ENCODE measurements around the gene HSFX2.
"Not testable (repeated sequence)": the region's sequence is repeated elsewhere in the genome, so short reads cannot be mapped to it uniquely, and the experiment has no call there.

Gene HSFX2

GRCh38 chrX:149595214-149595613 lies at the start of gene HSFX2:
Gene HSFX2 (minus strand): TSS chrX:149595314. CDS start chrX:149594700, 614 bp downstream.
- not testable (repeated sequence) for DNase-seq

DNA sequence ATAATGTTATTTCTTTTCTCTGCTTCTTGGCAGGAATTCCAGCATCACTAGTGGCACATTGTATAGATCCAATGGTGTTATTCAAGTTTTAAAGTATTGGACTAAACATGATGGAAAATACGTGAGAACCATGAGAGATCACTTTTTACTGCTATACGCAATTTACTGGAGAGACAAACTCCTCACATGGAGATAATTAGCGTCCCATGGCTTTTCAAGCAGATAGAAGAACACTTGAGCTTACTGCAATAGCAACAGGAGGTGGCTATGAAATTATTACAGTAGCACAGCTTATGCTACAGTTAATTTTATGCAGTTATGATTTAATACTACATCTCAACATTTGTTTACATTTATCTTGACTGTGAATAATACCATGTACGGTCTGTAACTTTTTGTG lies 48.4 kb upstream of the HSFX2 start:
- no peak for DNase-seq

GRCh38 chrX:149641835-149642234 lies 46.7 kb upstream of the HSFX2 start:
- no peak for DNase-seq

DNA sequence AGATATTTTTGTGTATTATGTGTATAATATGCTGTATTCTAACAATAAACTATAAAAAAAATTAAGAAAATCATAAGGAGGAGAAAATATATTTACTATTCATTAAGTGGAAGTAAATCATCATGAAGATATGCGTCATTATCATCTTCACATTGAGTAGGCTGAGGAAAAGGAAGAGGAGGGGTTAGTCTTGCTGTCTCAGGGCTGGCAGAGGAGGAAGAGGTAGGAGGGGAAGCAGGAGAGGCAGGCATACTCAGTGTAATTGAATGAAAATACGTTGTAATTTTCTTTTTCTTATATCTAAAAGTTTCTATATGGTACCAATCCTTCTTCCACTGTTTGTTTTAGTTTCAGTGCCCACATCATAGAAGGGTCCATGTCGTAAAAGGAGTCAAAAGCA lies 46.3 kb upstream of the HSFX2 start:
- no peak for DNase-seq

GRCh38 chrX:149639568-149639967 lies 44.5 kb upstream of the HSFX2 start:
- no peak for DNase-seq

GRCh38 chrX:149638860-149639259 lies 43.7 kb upstream of the HSFX2 start:
- DNase-seq = no peak

GRCh38 chrX:149633511-149633910 lies 38.4 kb upstream of the HSFX2 start:
- no peak for DNase-seq

DNA sequence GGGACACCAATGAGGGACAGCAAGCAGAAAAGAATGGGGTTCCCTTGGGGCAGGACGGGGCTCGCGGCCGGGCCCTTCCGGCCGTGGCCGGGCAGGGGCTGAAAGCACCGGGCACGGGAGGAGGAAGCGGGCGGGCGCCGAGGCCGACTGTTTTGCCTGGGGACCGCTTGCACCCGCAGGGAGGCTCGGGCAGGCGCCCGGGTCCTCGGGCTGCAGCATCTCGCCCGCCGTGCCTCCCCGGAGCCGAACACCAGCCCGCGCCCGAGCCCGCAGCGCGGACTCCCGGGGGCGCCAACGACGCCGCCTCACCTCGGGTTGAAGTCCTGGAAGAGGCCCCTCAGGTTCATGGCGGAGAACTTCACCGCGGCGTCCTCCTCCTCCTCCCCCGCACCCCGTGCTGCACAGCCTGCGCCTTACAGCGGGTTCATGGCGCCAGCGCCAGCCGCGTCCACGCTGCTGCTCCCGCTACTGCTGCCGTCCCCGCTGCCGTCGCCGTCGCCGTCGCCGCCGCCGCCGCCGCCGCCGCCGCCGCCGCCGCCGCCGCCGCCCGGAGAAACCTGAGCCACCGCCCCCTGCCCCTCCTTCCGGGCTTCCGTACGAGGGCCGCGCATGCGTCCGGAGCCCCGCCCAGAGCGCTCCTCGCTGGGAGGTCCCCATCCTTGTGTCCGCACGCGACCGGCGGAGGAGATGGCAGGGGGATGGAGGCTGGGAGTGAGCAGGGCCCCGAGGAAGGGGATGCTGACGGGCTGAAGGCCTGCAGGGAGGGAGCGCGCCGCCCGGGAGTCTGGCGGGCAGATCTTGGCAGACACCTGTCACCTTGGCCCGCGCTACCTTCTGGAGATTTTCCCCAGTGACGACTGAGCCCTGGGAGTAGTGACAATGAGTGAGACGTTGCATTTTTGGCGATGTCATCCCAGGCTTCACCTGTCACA lies 36.4 kb upstream of the HSFX2 start, which contains the start of gene TMEM185A:
Gene TMEM185A, minus strand, starts transcription at position 559 of the 932 bp plus-strand sequence. Its CDS starts 212 bp downstream, at position 347.
- DNase-seq = peak; percentile 32

DNA sequence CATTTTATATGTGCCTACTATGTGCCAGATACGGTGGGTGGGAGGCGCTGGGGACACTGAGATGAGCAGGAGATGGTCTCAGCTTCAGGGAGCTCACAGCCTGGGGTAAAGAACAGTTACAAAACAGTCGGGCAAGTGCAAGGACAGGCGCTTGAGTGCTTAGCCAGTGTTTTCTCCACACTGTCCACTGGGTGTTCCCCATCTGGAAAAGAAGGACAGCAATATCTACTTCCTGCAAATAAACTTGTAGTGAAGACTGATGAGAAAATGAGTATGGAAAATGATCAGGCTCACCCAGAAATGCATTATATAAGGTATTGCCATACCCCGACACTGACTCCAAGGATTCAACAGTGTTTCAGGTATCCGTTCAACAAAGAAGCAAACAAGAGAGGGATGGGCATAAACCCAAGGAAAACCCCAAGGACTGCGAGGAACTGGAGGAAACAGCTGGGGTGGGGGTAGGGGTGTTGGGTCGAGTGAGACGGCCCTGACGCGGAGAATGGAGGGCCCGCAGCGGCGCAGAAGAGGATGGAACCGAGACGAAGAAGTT lies 35.6 kb upstream of the HSFX2 start:
- no peak for DNase-seq

DNA sequence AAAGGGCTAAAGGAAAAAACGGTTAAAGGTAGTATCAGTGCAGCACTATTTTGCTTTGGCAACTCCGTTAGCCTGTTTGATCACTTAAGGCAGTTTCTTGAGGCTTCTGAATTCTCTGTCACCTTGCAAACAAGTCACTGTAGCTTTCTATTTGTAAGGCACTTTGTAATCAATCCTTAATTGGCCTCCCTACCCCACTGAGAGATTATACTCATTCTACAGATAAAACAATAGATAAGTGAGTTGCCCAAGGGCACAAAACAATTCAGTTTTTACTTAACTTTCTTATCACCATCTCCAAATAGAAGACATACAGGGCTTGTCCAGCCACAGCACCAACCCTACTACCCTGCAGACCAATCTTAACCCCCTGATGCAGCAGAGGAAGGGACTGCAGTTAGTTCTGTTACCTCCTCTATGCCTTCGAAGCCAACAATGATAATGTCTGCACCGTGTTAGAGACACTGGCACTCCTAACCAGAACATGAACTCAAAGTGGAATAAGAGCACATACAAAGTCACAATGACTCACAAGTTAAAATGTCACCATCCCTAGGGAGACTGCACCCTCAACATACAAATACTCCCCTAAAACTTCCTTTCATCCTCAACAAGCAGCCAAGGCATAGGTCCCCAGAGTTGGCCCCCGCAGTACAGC lies 34.7 kb upstream of the HSFX2 start:
- DNase-seq = no peak

GRCh38 chrX:149628768-149629167 lies 33.7 kb upstream of the HSFX2 start:
- DNase-seq = no peak

DNA sequence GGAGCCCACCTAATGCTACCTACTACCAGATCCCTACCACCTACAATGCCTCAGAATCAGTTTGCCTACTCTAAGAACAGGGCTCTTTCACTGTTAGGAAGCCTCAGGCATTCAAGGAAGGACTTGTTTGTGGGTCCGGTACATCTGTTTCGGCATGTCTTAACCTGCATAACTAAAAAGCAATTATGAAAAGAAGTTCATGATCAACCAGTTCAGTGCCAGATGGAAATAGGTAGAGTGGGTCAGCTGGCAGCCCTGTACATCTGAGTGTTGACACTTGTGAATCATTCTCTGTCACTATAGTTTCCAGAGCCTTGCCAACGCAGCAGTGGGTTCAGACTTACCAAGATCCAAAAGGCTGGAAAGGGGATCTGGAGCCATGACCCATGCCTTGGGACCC lies 33.2 kb upstream of the HSFX2 start:
- no peak for DNase-seq

GRCh38 chrX:149626829-149627228 lies 31.7 kb upstream of the HSFX2 start:
- not testable (repeated sequence) for DNase-seq

- not testable (repeated sequence) for DNase-seq
These were observed 24.5 kb upstream of the HSFX2 start for GRCh38 chrX:149619662-149620061.

GRCh38 chrX:149618871-149619270 lies 23.8 kb upstream of the HSFX2 start:
- DNase-seq = no peak

DNA sequence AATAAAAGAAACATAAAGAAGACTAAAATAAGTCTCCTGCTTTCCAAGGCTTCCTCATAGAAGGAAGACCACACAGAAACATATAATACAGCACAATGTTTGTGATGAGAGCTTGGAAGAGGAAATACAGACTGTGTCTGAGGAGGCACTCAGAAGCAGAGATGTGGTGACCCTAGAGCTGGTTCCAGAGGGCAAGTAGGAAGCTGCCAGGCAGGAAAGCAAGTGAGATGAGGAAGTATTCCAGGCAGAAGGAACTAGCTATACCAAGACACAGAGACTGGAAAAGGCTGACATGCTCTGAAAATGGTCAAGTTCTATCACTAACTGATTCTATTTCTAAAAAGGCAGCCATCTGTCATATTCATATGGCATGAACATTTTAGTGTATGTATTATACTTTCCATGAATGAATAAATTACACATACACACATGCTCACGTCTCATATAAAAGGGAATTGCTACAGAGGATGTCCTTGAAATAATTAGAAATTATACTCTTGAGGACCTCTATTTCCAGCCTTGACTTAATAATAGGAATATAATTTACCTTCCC lies 16.6 kb upstream of the HSFX2 start:
- no peak for DNase-seq

- DNase-seq = no peak
These were observed 15.4 kb upstream of the HSFX2 start for GRCh38 chrX:149610511-149610910.

DNA sequence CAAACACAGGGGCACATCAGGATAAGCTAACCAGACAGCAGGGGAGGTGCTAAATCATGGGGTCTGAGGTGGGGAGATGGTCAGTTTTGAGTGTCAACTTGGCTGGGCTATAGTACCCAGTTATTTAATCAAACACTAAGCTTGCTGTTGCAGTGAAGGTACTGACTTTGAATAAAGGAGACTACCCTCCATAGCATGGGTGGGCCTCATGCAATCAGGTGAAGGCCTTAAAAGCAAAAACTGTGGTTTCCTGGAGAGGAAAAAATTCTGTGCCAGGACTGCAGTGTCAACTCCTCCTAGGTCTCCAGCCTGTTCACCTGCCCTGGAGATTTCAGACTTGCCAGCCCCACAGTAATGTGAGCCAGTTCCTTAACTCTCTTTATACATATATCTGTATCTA lies 12.6 kb upstream of the HSFX2 start:
- no peak for DNase-seq

DNA sequence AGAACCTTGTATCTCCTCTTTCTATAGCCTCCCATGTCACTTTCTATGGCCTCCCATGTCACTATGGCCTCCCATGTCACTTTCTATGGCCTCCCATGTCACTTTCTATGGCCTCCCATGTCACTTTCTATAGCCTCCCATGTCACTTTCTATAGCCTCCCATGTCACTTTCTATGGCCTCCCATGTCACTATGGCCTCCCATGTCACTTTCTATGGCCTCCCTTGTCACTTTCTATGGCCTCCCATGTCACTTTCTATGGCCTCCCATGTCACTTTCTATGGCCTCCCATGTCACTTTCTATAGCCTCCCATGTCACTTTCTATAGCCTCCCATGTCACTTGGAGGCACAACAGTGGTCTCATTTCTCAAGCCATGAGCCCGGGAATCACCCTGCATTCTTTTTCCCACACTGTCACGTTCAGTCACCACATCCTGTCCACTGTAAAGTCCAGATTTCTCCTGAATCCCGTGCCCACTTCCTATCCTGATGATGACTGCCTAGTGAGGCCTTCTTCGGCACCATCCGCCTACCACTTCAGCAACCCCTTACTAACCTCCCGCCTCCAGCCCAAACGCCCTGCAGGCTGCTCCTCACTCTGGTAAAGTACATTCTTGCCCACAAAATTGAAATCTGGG lies 10.3 kb upstream of the HSFX2 start:
- not testable (repeated sequence) for DNase-seq

- DNase-seq = not testable (repeated sequence)
These were observed 3.5 kb upstream of the HSFX2 start for GRCh38 chrX:149598603-149599002.

DNA sequence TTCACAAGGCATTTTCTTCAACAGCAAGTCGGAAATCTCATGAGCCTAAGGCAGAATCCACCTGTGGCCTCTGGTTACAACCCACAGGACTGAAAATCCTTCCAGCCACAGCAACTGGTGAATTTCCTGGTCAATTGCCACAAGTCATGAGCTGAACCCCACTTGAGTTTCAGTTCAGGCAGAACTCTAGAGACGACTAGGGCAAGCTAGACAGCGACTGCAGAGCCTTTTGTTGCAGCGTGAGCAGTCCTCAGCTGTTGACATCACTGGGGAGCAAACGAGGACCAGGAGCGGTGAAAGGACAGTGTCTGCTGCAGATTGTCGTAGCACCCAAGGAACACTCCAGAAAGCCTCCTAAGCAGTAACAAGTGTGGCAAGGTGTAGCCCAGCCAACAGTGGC lies 829 bp upstream of the HSFX2 start:
- DNase-seq = not testable (repeated sequence)

- DNase-seq = not testable (repeated sequence)
These were observed 4.1 kb downstream of the HSFX2 start for GRCh38 chrX:149590993-149591392.

- not testable (repeated sequence) for DNase-seq
These were observed 7.8 kb downstream of the HSFX2 start, which contains the start of gene MAGEA9B for GRCh38 chrX:149587359-149587758. Gene MAGEA9B (minus strand): TSS chrX:149587459. CDS start chrX:149583179, 4,280 bp downstream.
